HG03196 (cell line): Measurements from ENCODE around the gene THADA.

Source experiments
- ATAC-seq: cut with Tn5 transposase; IDR thresholded peaks from one replicate; pipeline ENCODE4 v1.9.1; 2021; ENCODE audit not compliant: unreplicated experiment

The THADA gene

DNA sequence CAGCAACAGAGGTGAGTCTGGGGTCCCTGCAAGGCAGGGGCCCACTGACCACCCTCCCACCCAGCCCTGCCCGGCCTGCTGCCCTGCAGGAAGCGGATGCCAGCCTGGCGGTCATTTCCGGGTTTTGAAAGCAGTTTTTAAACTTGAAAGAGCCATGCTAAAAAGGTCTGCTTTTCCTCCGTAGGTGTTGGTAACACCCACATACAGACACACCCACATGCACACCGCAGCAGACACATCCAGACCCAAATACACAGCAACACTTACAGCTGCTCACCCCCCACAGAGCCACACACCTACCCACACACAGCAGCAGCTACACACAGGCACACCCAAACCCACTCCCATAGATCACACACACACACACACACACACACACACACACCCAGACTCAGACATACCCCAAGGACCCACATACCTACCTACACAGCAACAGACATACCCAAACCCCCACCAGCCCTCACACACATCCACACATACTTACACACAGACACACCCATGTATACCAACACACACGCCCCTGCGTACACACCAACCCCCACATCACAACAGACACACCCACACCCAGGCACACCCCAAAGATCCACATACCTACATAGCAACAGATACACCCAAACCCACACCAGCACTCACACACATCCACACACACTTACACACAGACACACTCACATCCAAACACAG is 377.0 kb downstream of the THADA start:
- peak; percentile 1 for ATAC-seq

- no peak for ATAC-seq
Observed at GRCh38 chr2:43218155-43218701, 377.6 kb downstream of the THADA start.

- ATAC-seq: no peak
Observed at GRCh38 chr2:43217228-43218154, 378.3 kb downstream of the THADA start.

- no peak for ATAC-seq
Observed at GRCh38 chr2:43216629-43217028, 379.2 kb downstream of the THADA start.

DNA sequence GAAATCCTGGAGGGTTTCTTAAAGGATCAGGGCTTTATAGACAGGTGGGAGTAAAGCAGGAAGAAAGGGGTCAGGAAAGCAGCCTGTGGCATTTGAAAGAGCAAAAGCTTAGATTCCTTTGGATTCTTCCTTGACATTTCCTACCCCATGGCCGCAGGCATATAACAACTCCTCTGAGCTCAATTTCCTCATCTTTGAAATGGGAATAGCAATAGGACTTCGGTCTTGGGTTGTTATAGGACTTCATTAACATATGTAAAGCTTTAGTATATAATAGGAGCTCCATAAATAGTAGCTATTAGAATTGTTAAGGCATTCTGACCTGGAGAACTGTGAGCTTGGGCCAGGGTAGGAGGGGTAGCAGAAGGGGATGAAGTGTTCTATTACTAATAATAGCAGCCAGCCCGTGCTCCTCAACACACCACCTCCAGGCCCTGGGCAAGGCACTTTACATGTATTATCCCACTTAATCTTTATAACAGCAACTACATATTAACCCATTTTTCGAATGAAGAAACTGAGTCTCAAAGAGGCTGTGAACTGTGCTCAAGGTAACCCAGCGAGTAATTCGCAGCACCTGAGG is 380.1 kb downstream of the THADA start:
- no peak for ATAC-seq

GRCh38 chr2:43214253-43214652 is 381.6 kb downstream of the THADA start:
- ATAC-seq: no peak

DNA sequence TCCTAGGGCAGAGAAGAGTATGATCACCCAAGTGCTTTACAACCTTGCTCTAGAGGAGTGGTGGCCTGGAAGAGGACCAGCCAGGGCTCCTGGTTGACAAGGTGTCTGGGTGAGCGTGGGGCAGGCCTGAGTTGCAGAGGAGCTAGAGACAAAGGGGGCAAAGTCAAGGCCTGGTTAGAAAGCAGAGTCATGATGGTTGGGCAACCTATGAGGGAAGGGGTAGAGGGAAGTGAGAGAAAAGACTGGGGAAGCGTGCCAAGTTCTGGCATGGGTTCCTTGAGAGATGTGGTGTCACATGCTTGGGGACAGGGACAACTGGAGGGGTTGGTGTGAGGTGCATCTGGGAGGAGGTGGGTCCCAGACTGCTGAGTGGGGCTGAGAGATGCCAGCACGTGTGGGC is 382.9 kb downstream of the THADA start:
- ATAC-seq: no peak

DNA sequence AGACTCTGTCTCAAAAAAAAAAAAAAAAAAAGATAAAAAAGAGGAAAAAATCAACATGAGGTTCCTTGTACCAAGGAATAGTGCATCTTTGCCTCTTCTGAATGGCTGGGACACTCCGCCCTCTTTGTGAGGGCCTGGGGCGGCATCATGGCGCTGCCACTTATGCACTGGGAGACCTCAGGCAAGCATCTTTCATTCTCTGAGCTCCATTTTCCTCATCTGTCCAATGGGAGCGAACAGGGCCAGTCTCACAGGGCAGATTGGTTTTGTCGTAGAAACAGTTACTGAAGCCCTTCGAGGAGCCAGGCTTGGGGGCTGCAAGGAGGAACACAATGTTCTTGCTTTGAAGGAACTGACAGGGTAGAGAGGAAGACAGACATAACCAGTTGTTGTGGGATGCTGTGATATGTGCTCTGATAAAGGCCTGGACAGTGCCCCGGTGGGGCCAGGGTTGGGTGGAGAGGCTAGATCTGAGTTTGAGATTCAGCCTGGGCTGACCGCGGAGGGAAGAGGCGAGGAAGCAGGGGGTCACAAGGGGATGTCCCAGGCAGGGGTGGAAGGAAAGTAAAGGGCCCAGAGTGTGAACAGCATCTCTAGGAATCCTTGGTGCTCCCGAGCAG is 383.5 kb downstream of the THADA start:
- no peak for ATAC-seq

GRCh38 chr2:43210467-43211303 is 385.2 kb downstream of the THADA start:
- no peak for ATAC-seq

DNA sequence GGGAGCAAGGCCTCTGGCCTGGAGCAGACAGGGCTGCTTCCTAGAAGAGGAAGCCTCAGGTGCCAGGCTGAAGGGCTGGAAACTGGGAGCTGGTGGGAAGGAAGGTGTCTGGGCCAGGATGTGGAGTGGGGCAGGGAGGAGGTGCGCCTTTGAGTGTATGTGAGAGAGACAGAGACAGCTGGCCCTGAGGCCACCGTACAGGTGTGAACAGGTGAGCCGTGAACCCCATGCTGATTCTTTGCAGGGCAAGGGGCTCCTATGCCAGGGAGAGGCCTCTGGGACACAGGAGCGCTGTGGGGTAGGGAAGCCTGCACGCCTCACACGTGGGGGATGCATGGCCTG is 385.7 kb downstream of the THADA start:
- ATAC-seq: no peak

- ATAC-seq: no peak
Observed at GRCh38 chr2:43209204-43209717, 386.6 kb downstream of the THADA start.

GRCh38 chr2:43207553-43208300 is 388.1 kb downstream of the THADA start:
- ATAC-seq: no peak

GRCh38 chr2:43206602-43207001 is 389.2 kb downstream of the THADA start:
- ATAC-seq: no peak

GRCh38 chr2:43203373-43203772 is 392.5 kb downstream of the THADA start:
- ATAC-seq: no peak

GRCh38 chr2:43202289-43202688 is 393.5 kb downstream of the THADA start:
- ATAC-seq: no peak

DNA sequence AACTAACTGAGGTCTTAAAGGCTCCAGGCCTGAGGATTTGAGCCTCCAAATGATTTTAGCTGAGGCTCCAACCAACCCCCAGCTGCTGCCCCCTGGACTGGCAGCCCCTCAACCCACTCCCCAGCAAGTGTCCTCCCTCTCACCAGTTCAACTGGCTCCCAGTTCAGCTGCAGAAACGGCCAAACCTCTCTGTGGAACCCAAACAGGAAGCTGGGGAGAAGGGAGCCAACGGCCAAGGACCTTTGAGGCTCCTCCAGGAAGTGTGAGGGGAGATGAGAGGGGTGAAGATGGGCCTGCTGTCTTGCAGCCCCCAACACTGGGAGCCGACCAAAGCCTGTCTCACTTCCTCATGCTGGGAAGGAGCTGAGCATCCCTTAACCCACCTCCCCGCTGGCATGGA is 394.3 kb downstream of the THADA start:
- ATAC-seq: no peak

- no peak for ATAC-seq
Observed at GRCh38 chr2:43201016-43201415, 394.8 kb downstream of the THADA start.

DNA sequence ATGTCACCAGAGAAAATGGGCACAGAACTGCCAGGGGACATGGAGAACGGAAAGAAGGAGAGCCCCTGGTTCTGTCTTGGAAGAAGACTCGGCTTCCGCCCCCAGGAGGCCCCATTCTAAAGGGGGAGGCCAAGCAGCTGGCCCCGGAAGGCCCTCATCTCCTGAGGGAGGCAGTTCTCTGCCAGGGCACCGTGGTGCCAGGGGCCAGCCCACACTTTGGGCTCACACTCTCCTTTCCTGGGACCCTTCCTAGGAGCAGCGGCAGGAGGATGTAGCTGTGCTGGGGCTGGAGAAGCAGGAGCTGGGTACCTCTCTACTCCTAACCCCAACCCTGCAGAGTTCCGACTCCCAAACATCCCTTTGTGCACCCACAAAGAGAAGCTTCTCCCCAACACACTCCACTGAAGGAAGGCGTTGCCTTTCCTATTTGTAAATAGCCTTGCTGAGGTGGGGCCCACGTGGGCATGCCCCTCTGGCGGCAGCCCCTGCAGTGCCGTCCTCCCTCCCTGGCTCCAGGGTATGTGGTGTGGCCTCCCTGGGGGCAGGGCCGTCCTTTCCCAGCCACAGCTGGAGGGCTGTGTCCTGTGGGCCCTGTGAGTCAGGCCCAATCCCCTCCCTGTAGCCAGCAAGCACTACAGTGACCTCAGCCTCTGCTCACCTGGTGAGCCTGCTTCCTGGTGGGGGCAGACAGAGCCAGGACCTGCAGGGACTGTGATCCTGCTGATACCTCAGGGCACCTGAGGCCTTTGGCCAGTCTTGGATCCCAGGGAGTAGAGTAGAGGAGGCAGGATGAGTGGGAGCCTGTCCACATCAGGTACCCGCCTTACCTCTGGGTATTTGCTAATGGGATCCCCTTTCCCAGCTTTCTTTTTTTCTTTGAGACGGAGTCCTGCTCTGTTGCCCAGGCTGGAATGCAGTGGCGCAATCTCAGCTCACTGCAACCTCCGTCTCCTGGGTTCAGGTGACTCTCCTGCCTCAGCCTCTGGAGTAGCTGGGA is 396.0 kb downstream of the THADA start:
- no peak for ATAC-seq
